H9 (cell line): ENCODE measurements around the gene DNAAF3. TPM values are rescaled to one million over a fixed set of nuclear protein-coding genes. Genes with fewer than 3 reads are reported as not detected.

ENCODE experiments used
- DNase-seq: peaks from one replicate; pipeline ENCODE4 v3.0.0-alpha.2; 2017
- H2AFZ ChIP-seq: one replicate; pipeline ENCODE4 v1.6.1; 2013; ENCODE audit warnings: mild to moderate bottlenecking, low read length, control low read depth, moderate library complexity
- H2AK5ac ChIP-seq: 2 replicates; pipeline ENCODE4 v1.6.1; 2013; ENCODE audit warnings: low read length, control low read depth, mixed read lengths; ENCODE audit not compliant: insufficient read length
- H2BK120ac ChIP-seq: one replicate; pipeline ENCODE4 v1.6.1; 2013; ENCODE audit warnings: low read depth, mild to moderate bottlenecking, low read length, control low read depth, inconsistent platforms; ENCODE audit not compliant: poor library complexity, severe bottlenecking
- H2BK12ac ChIP-seq: 2 replicates; pipeline ENCODE4 v1.6.1; 2013; ENCODE audit warnings: low read length, control low read depth, mixed read lengths, low read depth; ENCODE audit not compliant: insufficient read length
- H2BK15ac ChIP-seq: 2 replicates; pipeline ENCODE4 v1.6.1; 2013; ENCODE audit warnings: low read depth, low read length, control low read depth
- H2BK20ac ChIP-seq: one replicate; pipeline ENCODE4 v1.6.1; 2013; ENCODE audit warnings: low read depth, mild to moderate bottlenecking, low read length, control low read depth, inconsistent platforms; ENCODE audit not compliant: poor library complexity, severe bottlenecking
- H2BK5ac ChIP-seq: 2 replicates; pipeline ENCODE4 v1.6.1; 2013; ENCODE audit warnings: low read length, control low read depth, mixed read lengths; ENCODE audit not compliant: insufficient read length
- H3K14ac ChIP-seq: 2 replicates; pipeline ENCODE4 v1.6.1; 2013; ENCODE audit warnings: low read length, control low read depth; ENCODE audit not compliant: insufficient read depth
- H3K18ac ChIP-seq: 2 replicates; pipeline ENCODE4 v1.6.1; 2013; ENCODE audit warnings: low read depth, mild to moderate bottlenecking, mixed read lengths, low read length, control low read depth; ENCODE audit not compliant: insufficient read length
- H3K23ac ChIP-seq: 2 replicates; pipeline ENCODE4 v1.6.1; 2013; ENCODE audit warnings: low read length, control low read depth, mixed read lengths, low read depth; ENCODE audit not compliant: insufficient read length
- H3K23me2 ChIP-seq: 2 replicates; pipeline ENCODE4 v1.6.1; 2013; ENCODE audit warnings: low read depth, mild to moderate bottlenecking, mixed read lengths, low read length, control low read depth; ENCODE audit not compliant: insufficient read length, poor library complexity, severe bottlenecking
- H3K27ac ChIP-seq: 2 replicates; pipeline ENCODE4 v1.5.1; 2013; ENCODE audit warnings: low read length, control low read depth, mixed read lengths, low read depth; ENCODE audit not compliant: insufficient read length
- H3K27me3 ChIP-seq: 2 replicates; pipeline ENCODE4 v1.6.1; 2013; ENCODE audit warnings: low read length, control low read depth, inconsistent platforms; ENCODE audit not compliant: insufficient read depth
- H3K4ac ChIP-seq: 2 replicates; pipeline ENCODE4 v1.6.1; 2013; ENCODE audit warnings: low read depth, mild to moderate bottlenecking, control low read depth, inconsistent platforms, low read length, moderate library complexity
- H3K4me1 ChIP-seq: 2 replicates; pipeline ENCODE4 v1.6.1; 2013; ENCODE audit warnings: low read length, control low read depth, inconsistent platforms; ENCODE audit not compliant: insufficient read depth
- H3K4me2 ChIP-seq: 2 replicates; pipeline ENCODE4 v1.6.1; 2013; ENCODE audit warnings: low read length, control low read depth, mixed read lengths; ENCODE audit not compliant: insufficient read length, insufficient read depth
- H3K56ac ChIP-seq: 2 replicates; pipeline ENCODE4 v1.6.1; 2013; ENCODE audit warnings: low read depth, mild to moderate bottlenecking, mixed read lengths, low read length, control low read depth; ENCODE audit not compliant: insufficient read length
- H3K79me1 ChIP-seq: 2 replicates; pipeline ENCODE4 v1.6.1; 2013; ENCODE audit warnings: low read depth, mild to moderate bottlenecking, moderate library complexity, low read length, control low read depth, inconsistent platforms; ENCODE audit not compliant: insufficient read depth, poor library complexity, severe bottlenecking
- H3K79me2 ChIP-seq: 2 replicates; pipeline ENCODE4 v1.6.1; 2013; ENCODE audit warnings: low read length, control low read depth, inconsistent platforms; ENCODE audit not compliant: insufficient read depth
- H3K9ac ChIP-seq: 2 replicates; pipeline ENCODE4 v1.6.1; 2013; ENCODE audit warnings: low read length, control low read depth, mixed read lengths; ENCODE audit not compliant: insufficient read length; ENCODE audit errors: extremely low read depth
- H3K9me3 ChIP-seq: one replicate; pipeline ENCODE4 v1.6.1; 2013; ENCODE audit warnings: low read depth, low read length, inconsistent platforms; ENCODE audit not compliant: control insufficient read depth
- H3T11ph ChIP-seq: one replicate; pipeline ENCODE4 v1.6.1; 2013; ENCODE audit warnings: mild to moderate bottlenecking, low read length, control low read depth, inconsistent platforms
- H4K20me1 ChIP-seq: one replicate; pipeline ENCODE4 v1.6.1; 2013; ENCODE audit not compliant: control insufficient read depth, insufficient read length, insufficient read depth
- H4K5ac ChIP-seq: 2 replicates; pipeline ENCODE4 v1.6.1; 2013; ENCODE audit warnings: low read depth, mild to moderate bottlenecking, mixed read lengths, low read length, control low read depth; ENCODE audit not compliant: insufficient read length
- H4K8ac ChIP-seq: replicated peaks from 2 replicates; pipeline ENCODE4 v1.6.1; 2013; ENCODE audit warnings: low read length, control low read depth, mixed read lengths, low read depth; ENCODE audit not compliant: insufficient read length
- H4K91ac ChIP-seq: 2 replicates; pipeline ENCODE4 v1.6.1; 2013; ENCODE audit warnings: low read depth, mild to moderate bottlenecking, moderate library complexity, mixed read lengths, low read length, control low read depth; ENCODE audit not compliant: insufficient read length
- H3K27ac Mint-ChIP-seq, 3 experiments: 2 replicates in 2 of 3; 3 replicates in 1 of 3; pipeline ENCODE4 v1.8.0; 2020 to 2021; ENCODE audit warnings: mixed read lengths in 3 of 3, mild to moderate bottlenecking in 1 of 3, moderate library complexity in 1 of 3
- H3K27me3 Mint-ChIP-seq: 2 replicates; pipeline ENCODE4 v1.8.0; 2021; ENCODE audit warnings: low read depth, mild to moderate bottlenecking, moderate library complexity, mixed read lengths
- H3K36me3 Mint-ChIP-seq, 3 experiments: 2 replicates in 2 of 3; 3 replicates in 1 of 3; pipeline ENCODE4 v1.8.0; 2020 to 2021; ENCODE audit warnings: low read depth in 3 of 3, mixed read lengths in 3 of 3; ENCODE audit not compliant: insufficient read depth in 1 of 3
- H3K4me1 Mint-ChIP-seq, 2 experiments: 2 replicates each; pipeline ENCODE4 v1.8.0; 2020; ENCODE audit warnings: mixed read lengths in 2 of 2
- H3K4me3 Mint-ChIP-seq, 2 experiments: 2 replicates in 1 of 2; 3 replicates in 1 of 2; pipeline ENCODE4 v1.8.0; 2020 to 2021; ENCODE audit warnings: mild to moderate bottlenecking in 2 of 2, mixed read lengths in 2 of 2, moderate library complexity in 1 of 2
- H3K9me3 Mint-ChIP-seq, 2 experiments: 2 replicates in 1 of 2; 3 replicates in 1 of 2; pipeline ENCODE4 v1.8.0; 2020; ENCODE audit warnings: mild to moderate bottlenecking in 2 of 2, mixed read lengths in 2 of 2, moderate library complexity in 1 of 2
- WGBS: extraction: QIAGEN DNeasy Blood & Tissue Kit; methylation state at CpG from one replicate; pipeline ENCODE4 v1.1.7; 2013; ENCODE audit warnings: missing lambda C conversion rate, low lambda C conversion rate, mixed read lengths; ENCODE audit not compliant: insufficient read length; ENCODE audit errors: extremely low coverage; 5-methylcytosine and 5-hydroxymethylcytosine counted together
- total RNA-seq: library from RNA; stranded (reverse); gene quantifications from 2 replicates; pipeline ENCODE4 v1.2.1, GENCODE V29; 2021
- TF ChIP-seq, protein P1 (sequence below): fragments of 200-600 bp; sonication (generic); conservative IDR thresholded peaks from 3 replicates; pipeline ENCODE4 v1.8.0; 2021; ENCODE audit warnings: antibody characterized with exemption, mild to moderate bottlenecking

Gene DNAAF3
- total RNA-seq, 1 experiment from 2014 or later: 4.6 TPM

DNA sequence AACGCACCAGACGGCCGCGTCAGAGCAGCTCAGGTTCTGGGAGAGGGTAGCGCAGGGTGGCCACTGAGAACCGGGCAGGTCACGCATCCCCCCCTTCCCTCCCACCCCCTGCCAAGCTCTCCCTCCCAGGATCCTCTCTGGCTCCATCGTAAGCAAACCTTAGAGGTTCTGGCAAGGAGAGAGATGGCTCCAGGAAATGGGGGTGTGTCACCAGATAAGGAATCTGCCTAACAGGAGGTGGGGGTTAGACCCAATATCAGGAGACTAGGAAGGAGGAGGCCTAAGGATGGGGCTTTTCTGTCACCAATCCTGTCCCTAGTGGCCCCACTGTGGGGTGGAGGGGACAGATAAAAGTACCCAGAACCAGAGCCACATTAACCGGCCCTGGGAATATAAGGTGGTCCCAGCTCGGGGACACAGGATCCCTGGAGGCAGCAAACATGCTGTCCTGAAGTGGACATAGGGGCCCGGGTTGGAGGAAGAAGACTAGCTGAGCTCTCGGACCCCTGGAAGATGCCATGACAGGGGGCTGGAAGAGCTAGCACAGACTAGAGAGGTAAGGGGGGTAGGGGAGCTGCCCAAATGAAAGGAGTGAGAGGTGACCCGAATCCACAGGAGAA, 50.9 kb downstream of the DNAAF3 start:
- Mint-ChIP-seq H3K27me3 (no peaks in the 10 kb centered on the region; the same call in 1 of the 2 replicates), H3K4me1 (peaks cover 21 to 30% of the 10 kb centered on the region in 2 experiments), H3K36me3 (peaks cover 0 to 2% (median 2%) of the 10 kb centered on the region in 3 experiments; a peak in 4 of 7 replicates), H3K27ac (peak overlapping the region in 1 of 3 experiments; percentile 13; a peak in 2 of 7 replicates), H3K4me3 (peak overlapping the region; percentile 92 to 94), H3K9me3 (no peaks in the 10 kb centered on the region)
- no peak overlapping the region for H2AFZ ChIP-seq
- H3K18ac ChIP-seq: no peak overlapping the region
- no peaks in the 10 kb centered on the region for H3K9me3 ChIP-seq
- H4K91ac ChIP-seq: no peak overlapping the region
- H3K4me1 ChIP-seq: no peaks in the 10 kb centered on the region
- H4K5ac ChIP-seq: no peak overlapping the region
- H2BK20ac ChIP-seq: no peak overlapping the region
- no peak overlapping the region for H3K23ac ChIP-seq
- H3K4me2 ChIP-seq: peak overlapping the region; percentile 99
- no peak overlapping the region for H3K9ac ChIP-seq
- no peak overlapping the region for H4K8ac ChIP-seq
- DNase-seq: no peak
- H3K14ac ChIP-seq: no peak overlapping the region
- H3K27ac ChIP-seq: no peak overlapping the region
- H3K79me1 ChIP-seq: peaks cover 5% of the 10 kb centered on the region
- H3K4ac ChIP-seq: no peak overlapping the region
- H2BK120ac ChIP-seq: no peak overlapping the region
- no peak overlapping the region for H3K56ac ChIP-seq
- no peak overlapping the region for H2AK5ac ChIP-seq
- peaks cover 3% of the 10 kb centered on the region for H4K20me1 ChIP-seq
- no peak overlapping the region for H2BK12ac ChIP-seq
- H3K79me2 ChIP-seq: peaks cover 7% of the 10 kb centered on the region; the same call in 1 of the 2 replicates
- no peaks in the 10 kb centered on the region for H3K27me3 ChIP-seq
- H2BK15ac ChIP-seq: no peak overlapping the region
- H3K23me2 ChIP-seq: peaks cover 15% of the 10 kb centered on the region
- TF ChIP-seq, protein P1, sequence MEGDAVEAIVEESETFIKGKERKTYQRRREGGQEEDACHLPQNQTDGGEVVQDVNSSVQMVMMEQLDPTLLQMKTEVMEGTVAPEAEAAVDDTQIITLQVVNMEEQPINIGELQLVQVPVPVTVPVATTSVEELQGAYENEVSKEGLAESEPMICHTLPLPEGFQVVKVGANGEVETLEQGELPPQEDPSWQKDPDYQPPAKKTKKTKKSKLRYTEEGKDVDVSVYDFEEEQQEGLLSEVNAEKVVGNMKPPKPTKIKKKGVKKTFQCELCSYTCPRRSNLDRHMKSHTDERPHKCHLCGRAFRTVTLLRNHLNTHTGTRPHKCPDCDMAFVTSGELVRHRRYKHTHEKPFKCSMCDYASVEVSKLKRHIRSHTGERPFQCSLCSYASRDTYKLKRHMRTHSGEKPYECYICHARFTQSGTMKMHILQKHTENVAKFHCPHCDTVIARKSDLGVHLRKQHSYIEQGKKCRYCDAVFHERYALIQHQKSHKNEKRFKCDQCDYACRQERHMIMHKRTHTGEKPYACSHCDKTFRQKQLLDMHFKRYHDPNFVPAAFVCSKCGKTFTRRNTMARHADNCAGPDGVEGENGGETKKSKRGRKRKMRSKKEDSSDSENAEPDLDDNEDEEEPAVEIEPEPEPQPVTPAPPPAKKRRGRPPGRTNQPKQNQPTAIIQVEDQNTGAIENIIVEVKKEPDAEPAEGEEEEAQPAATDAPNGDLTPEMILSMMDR: no peak
- no CpG with 5 or more reads among the region's 13 CpGs for WGBS
- no peak overlapping the region for H2BK5ac ChIP-seq
- H3T11ph ChIP-seq: no peak overlapping the region
